Measurements from ENCODE around the gene TRIOBP.

- no peak for TF ChIP-seq CTCF (conservative IDR thresholded peaks at IDR 0.05; ENCODE audit: low read depth, low read length)
- TF ChIP-seq EZH2 (IDR thresholded peaks at IDR 0.05; ENCODE audit: borderline replicate concordance, low read depth, low read length, poor library complexity, severe bottlenecking): no peak
Measured at GRCh38 chr22:37794376-37794775, 97.5 kb downstream of the TRIOBP start.
